GM21528 (cell line): ENCODE results near the gene TASP1.

ENCODE experiments used
- ATAC-seq: cut with Tn5 transposase; IDR thresholded peaks from one replicate; pipeline ENCODE4 v1.9.1; 2021; ENCODE audit warnings: mild to moderate bottlenecking, moderate library complexity; ENCODE audit not compliant: unreplicated experiment, low FRiP score

TASP1 gene

GRCh38 chr20:13452470-13453124 lies 186.1 kb downstream of the TASP1 start:
- ATAC-seq, result no peak

GRCh38 chr20:13449868-13450434 lies 188.8 kb downstream of the TASP1 start:
- no peak for ATAC-seq

- no peak for ATAC-seq
These were observed 191.1 kb downstream of the TASP1 start for GRCh38 chr20:13447385-13448180.

GRCh38 chr20:13443690-13444089 lies 195.0 kb downstream of the TASP1 start:
- no peak for ATAC-seq

DNA sequence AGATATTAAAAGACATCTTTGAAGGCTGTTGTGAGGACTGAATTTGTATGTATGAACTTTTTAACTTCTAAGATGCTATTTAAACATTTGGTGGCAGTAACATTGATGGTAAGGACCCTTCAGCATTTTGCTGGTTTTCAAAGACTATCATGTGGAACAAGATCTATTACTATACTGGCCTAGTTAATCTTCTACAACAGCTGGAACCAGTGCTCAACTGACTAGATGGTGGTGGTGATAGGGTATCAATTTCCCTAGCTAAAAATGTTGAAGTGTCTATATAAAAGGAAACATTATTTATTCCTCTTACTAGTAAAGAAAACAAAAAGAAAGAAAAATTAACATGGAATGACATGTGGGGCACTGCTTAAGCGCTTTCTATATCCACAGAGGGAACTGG lies 195.7 kb downstream of the TASP1 start:
- ATAC-seq, result no peak

- no peak for ATAC-seq
These were observed 197.3 kb downstream of the TASP1 start for GRCh38 chr20:13441388-13441787.

- no peak for ATAC-seq
These were observed 202.2 kb downstream of the TASP1 start for GRCh38 chr20:13436530-13436929.

DNA sequence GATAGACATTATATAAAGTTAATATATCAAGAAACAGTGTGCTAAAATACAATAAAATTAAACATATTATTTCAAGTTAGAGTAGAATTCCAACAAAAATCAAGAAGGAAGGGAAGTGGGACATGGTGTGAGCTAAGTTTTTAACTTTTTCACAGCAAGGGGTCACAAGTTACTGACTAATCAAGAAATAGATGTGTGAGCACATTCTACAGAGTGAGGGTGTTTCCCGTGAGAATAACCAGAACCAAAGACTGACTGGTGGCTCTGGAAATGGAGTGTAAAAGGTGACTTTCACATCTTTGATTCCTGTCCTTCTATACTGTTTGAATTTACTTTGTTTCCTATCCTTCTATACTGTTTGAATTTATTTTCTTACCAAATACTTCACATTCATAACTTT lies 206.6 kb downstream of the TASP1 start:
- no peak for ATAC-seq

DNA sequence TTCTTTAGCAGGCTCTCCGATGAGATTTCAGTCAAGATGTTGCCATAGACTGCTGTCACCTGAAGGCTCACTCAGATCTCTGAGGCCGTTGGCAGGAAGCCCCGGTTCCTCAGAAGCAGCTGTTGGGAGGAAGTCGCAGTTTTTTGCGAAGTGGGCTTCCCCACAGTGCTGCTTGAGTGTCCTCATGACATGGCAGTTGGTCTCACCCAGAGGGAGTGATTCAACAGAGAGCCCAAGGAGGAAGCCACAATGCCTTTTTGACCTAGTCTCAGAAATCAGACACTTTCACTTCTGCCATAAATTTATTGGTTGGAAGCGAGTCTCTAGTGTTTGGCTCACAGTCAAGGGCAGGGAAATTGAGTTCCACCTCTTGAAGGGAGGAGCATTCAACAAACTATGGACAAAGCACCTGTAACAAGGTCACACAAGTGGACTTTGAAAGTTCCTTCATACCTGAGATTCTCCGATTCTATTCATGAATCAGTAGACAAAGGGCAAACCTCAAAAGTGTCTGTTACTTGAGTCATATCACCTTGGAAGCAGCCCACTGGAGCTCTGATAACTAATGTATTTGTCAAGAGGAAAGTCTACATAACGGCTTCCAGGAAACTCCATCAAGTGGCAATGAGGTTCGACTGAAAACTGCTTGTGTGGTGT lies 208.3 kb downstream of the TASP1 start:
- no peak for ATAC-seq

GRCh38 chr20:13428684-13429083 lies 210.0 kb downstream of the TASP1 start:
- ATAC-seq, result no peak

- no peak for ATAC-seq
These were observed 211.9 kb downstream of the TASP1 start for GRCh38 chr20:13426870-13427269.

- no peak for ATAC-seq
These were observed 213.2 kb downstream of the TASP1 start for GRCh38 chr20:13425381-13426135.

GRCh38 chr20:13424174-13424833 lies 214.4 kb downstream of the TASP1 start:
- ATAC-seq, result no peak

DNA sequence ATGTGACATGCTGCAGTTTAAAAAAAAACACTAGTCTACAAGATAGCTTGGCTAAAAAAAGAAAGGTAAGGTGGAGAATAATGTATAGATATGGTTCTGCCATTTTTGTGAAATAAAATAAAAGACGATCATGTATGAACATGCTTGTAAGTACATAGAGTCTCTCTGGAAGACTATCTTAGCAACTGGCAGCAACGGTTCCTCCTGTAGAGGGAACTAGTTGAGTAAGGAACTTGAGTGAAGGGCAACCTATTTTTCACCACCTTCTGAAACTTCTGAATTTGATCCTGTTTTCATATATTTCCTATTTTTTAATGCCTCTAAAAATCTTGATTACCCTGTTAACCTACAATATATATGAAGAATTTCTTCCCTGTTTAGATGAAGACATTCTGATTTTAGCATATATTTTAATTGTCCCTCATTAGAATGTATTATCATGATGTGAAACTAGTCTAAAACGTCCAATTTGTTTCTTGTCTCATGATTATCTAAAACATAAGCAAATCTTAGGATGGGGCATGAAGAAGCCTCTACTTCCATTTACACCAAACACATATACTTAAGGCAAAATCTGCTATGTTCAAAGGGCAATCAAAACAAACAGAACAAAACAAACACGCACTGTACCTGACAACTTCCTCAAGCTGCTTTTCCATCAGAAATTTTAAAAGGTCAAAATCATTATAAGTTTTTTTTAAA lies 215.1 kb downstream of the TASP1 start:
- ATAC-seq, result no peak

GRCh38 chr20:13422637-13423036 lies 216.1 kb downstream of the TASP1 start:
- ATAC-seq, result no peak

- ATAC-seq, result no peak
These were observed 218.1 kb downstream of the TASP1 start for GRCh38 chr20:13420625-13421024.

DNA sequence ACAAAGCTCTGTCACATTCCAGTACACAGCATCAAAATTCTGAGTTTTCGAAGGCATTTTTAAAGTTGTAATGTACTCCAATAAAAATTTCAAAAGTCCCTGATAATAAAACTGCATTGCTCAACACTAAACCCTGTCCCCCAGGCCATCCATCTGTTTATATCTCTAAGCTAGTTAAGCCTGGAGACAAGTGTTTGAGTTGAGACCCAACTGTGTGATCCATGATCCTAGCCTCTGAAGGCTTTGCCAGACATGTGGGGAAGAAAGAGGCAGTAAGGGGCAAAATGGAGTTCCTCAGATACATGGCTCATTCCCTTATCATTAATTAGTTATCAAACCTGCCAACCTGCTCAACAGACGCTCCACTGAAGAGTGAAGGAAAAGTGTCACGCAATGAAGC lies 219.3 kb downstream of the TASP1 start:
- ATAC-seq, result no peak

DNA sequence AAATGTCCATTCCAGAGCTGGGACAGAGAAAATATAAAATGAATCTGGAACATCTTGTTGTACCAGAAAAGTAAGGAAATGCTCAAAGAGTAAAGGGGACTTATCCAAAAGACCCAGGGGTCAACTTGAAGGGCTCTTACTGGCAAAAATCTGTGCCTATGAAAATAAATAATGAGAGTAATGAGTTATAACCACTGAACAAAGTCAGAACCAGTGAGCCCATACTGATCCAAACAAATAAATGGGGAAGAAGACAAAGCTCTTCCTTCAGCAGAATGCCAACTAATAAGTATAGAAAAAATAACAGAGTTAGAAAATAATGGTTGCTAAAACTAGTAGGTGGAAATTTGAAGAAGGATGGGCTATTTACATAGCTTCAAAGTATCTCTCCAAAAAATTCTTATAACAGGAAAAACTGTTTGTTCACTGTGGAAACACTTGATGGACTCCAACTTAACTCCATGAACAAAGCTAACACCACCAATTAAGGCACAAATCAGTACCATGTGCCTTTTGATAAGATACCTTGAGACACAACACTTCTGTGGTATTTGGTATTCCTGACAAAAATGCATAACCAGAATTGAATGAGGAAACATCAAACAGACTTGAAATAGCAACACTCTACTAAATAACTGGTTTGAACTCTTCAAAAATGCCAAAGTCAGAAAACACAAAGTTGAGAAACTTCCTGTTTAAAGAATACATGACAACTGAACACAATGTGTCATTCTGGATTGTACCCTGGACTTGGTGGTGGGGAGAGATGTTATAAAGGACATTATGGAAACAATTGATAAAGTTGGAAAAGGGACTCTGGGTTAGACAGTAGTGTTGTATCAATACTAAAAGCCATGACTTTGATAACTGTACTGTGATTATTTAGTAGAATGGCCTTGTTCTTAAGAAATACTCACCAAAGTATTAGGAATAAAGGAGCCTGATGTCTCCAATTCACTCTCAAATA lies 220.2 kb downstream of the TASP1 start:
- no peak for ATAC-seq
